ENCODE measurements around the gene DMD.

GRCh38 chrX:31178769-31179125 lies 2032.6 kb downstream of the DMD start:
- TF ChIP-seq CTCF (conservative IDR thresholded peaks at IDR 0.05 in 1 of 2, IDR thresholded peaks at IDR 0.05 in 1 of 2; ENCODE audit: low read depth in 1 of 2, low read length in 2 of 2) (no peak), EZH2 (IDR thresholded peaks at IDR 0.05; ENCODE audit: low read length, missing control alignments) (no peak)
